ENCODE results near the gene FHIT.

The FHIT gene

DNA sequence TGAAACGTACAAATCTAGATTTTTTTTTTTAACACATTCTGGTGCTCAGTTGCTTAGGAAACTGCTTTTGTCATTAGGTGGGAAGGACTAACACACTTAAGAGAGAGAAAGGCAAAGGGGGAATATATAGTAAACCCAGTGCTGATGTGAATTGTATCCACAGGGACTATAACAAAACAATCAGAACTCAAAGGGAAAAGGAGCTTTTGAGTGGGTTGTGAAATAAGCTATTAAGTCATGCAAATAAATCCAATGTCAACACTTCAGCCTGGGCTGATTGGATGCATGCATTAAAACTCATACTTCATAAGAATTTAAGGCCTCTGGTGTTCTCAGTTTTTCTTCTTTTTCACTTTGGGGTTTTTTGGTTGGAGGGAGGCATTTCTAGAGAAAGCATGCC is 628.9 kb downstream of the FHIT start:
- no peak for DNase-seq (ENCODE audit: low spot score)

- no peak for DNase-seq (ENCODE audit: low spot score)
Measured at GRCh38 chr3:60617188-60617587, 634.1 kb downstream of the FHIT start.

DNA sequence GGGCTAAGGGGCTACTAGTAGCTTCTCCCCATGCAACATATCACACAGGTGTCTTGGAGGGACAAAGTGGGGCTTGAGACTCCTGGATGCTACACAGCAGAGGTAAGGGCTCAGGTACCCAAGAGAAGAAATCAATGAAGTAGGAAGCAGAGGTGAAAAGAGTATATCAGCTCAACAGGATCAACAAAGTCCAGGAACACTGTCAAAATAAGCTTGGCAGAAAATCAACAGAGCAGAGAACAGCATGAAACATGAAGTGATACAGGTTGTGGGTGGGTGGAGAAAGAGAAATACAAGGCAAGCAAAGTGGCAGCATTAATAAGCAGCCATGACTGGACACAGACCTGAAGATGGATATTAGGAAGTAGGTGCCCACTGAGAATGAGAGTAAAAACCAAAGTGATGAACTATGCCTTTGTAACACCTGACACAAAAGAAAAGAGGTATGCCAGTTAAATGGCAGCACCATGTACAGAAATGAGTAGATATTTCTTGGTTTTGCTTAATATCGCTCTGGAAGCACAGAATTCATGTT is 637.4 kb downstream of the FHIT start:
- no peak for DNase-seq (ENCODE audit: low spot score)

DNA sequence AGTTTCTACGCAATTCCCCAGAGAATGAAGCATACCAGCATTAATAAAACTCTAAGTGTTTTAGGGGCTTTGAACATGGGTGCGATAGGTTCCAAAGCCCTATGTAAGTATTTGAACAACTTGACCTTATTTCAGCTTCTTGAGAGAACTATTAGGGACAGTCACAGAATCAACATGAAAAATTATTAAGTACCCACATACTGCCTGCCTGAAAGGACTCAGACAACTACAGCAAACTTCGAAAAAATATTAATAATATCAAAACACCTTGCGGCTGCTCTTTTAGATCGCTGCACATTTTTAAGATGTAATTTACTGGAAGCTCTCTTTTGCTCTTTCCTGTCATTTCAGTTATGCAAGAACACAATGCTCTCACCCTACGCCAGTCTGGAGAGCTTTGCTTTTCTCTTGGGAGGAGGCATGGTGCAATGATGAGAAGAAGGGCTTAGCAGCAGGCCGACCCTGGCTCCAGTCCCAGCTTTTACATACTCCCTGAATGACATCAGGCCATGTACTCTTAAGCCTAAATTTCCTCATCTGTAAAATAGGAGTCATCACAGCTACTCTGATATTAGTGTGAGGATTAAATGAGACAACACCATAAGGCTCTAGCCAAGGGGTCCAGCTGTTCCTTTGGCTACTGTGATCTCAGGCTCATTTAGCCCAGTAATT is 640.7 kb downstream of the FHIT start:
- DNase-seq (ENCODE audit: low spot score): no peak

- DNase-seq (ENCODE audit: low spot score): no peak
Measured at GRCh38 chr3:60609446-60609845, 641.8 kb downstream of the FHIT start.

DNA sequence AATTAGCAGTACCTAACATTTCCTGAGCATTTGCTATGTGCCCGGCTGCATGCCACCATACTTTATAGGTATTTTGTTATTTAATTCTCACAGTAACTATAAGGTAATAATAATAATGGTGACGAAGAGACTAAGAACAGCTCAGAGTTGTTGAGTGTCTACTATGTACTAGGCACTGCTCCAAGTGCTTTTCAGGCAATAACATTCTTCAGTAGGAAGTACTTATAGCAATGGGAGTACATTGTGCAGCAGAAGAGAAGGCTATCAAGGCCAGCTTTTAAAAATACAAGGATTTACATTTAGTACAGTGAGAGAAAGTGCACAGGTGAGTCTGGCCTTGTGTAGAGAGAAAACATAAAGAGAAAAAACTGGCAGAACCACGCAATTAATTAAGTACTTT is 647.4 kb downstream of the FHIT start:
- DNase-seq (ENCODE audit: low spot score): no peak

DNA sequence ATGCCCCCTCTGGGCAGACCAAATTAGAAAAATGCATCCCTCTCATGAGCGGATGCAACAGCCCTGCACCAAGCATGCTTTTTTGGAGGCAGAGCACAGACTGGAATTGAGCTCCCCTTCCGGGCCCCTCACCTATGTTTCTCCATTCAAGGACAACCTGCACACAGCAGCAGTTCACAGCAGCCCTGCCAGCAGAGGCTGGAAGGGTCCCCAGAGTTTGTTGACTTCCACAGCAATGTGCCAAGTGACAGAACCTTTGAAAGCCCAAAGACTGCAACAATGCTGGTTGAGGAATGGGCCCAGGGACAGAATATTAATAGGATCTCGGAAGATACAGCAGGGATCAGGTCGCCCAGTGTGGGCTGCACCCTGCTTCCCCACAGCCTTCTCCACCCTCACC is 650.4 kb downstream of the FHIT start:
- no peak for DNase-seq (ENCODE audit: low spot score)

GRCh38 chr3:60599586-60599985 is 651.7 kb downstream of the FHIT start:
- DNase-seq (ENCODE audit: low spot score): no peak

- DNase-seq (ENCODE audit: low spot score): no peak
Measured at GRCh38 chr3:60598671-60599070, 652.6 kb downstream of the FHIT start.

DNA sequence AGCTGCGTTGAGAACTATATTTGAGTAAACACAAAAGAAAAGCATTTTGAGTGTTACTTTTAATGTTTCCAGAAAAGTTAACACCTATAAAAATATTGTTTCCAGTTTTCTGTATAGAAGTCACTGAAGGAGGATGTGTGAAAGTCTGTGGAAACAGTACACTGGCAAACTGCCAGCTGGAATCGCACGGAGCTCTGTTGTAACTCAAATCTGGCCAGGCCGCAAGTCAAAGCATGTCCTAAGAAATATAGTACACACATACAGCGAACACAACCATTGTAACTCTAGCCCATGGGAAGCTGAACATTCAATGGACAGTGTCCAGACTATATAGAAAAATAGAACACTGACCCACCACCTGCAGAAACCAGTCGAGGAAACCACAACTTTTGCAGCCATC is 657.2 kb downstream of the FHIT start:
- DNase-seq (ENCODE audit: low spot score): no peak

DNA sequence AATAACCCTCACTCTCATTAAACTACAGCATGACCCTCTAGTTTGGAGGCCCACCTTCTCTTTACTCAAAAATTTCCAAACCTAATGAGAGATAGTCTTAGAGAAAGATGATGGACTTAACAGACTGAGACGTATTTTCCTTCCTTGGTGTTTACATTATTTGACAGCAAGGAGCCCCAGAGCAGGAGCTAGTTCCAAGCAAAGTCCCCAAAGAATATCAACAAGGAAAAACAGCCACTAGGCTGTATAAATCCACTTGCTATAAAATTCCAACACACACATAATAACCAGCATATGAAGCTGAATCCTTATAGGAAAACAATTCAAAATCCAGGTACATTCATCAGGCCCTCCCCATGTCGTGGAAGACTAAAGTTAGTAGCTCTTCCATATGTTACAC is 660.0 kb downstream of the FHIT start:
- DNase-seq (ENCODE audit: low spot score): no peak

- no peak for DNase-seq (ENCODE audit: low spot score)
Measured at GRCh38 chr3:60588806-60589205, 662.4 kb downstream of the FHIT start.

GRCh38 chr3:60585918-60586317 is 665.3 kb downstream of the FHIT start:
- no peak for DNase-seq (ENCODE audit: low spot score)

GRCh38 chr3:60584250-60584649 is 667.0 kb downstream of the FHIT start:
- DNase-seq (ENCODE audit: low spot score): no peak

DNA sequence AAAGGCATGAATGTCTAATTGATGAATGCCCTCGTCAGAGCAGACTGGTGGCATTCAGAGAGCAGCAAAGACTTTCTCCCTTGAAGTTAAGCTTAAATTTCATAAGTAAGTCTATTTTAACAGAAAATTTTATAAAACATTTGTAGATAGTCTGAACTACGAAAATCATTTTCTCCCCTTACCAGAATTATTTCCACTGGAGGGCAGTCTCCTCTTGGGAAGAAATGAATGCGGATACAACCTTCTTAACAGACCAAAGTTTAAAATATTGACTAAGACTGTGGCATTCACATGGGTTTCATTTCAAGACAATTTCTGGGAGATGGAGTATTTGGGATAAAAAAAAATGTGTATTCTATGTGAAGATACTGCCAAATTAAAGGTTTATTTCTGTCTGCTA is 669.0 kb downstream of the FHIT start:
- DNase-seq (ENCODE audit: low spot score): no peak

GRCh38 chr3:60580809-60581208 is 670.4 kb downstream of the FHIT start:
- DNase-seq (ENCODE audit: low spot score): no peak

DNA sequence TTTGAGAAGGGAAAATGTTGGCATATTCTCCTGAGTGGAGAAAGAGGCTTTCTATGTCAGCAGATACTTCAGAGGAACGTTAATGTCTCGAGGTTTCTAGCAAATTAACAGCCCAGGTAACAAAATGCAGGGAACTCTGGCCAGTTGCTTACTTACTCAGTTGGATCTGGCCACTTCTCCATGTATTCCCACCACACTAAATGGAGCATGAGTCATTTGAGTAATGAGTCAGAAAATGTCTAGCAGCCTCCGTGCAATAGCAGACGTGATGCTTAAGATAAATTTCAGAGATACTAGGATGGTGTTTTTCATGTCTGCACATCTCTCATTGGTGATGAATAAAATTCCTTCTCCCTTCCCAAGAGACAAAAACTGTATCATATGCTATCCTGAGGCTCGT is 671.5 kb downstream of the FHIT start:
- no peak for DNase-seq (ENCODE audit: low spot score)

DNA sequence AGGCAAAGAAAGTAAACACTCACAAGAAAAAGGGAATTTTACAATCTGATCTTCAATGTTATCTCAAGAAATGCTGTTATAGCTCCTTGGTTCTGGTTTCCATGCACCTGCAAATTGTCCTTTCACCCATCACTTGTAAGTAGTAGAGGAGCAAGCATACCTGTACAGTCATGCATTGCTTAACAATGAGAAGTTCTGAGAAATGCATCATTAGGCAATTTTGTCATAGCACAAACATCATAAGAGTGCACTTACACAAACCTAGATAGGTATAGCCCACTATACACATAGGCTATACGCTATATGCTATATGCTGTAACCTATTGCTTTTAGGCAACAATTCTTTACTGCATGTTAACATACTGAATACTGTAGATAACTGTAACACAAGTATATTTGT is 672.3 kb downstream of the FHIT start:
- no peak for DNase-seq (ENCODE audit: low spot score)

- no peak for DNase-seq (ENCODE audit: low spot score)
Measured at GRCh38 chr3:60577601-60578000, 673.7 kb downstream of the FHIT start.

GRCh38 chr3:60575718-60576272 is 675.5 kb downstream of the FHIT start:
- DNase-seq (ENCODE audit: low spot score): no peak

DNA sequence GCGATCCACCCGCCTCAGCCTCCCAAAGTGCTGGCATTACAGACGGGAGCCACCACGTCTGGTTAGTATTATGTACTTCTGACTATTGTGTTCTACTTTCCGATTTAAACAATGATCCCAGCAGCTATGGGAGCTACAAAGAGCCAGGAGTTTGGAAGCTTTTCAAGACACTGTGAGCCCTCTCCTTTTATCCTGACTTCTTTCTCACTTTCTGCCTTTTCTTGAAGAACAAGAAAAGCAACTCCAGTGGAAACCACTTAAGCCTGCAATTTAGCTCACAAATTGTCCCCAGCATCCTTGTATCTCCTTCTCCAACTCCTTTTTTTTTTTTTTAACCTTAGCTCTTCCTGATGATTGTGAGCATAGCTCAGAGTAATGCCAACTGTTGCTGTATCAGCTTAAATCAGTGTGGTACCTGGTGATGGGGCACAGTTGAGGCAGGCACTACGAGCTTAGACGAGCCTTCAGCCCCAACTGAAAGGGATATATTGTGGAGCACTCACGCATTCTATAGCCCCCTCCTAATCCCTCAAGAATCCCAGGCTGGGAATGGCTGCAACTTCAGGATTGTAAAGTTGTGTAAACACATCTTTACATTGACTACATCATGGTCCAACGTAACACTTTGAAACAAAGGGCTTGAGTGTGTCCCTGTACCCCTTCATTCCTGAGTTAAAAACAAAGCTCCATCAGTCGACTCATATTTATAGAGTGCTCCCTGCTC is 677.0 kb downstream of the FHIT start:
- DNase-seq (ENCODE audit: low spot score): no peak

- no peak for DNase-seq (ENCODE audit: low spot score)
Measured at GRCh38 chr3:60573494-60573893, 677.8 kb downstream of the FHIT start.

DNA sequence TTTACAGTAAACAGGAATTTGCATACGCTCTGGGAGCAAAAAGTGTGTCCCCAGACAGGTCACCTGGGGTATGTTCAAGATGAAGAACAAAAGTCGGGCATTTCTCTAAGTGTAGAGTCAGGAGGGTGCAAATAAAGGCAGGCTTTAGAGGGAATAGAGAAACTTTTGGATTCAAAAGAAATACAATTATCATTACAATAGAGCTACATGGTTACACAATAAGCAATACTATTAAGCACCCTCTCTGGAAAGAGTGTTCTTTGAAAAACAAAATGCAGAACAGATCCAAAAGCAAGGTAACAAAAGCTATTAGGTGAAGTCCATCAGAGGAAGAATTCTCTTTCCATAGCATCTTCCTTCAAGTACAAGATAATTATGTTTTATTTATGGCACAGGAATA is 679.7 kb downstream of the FHIT start:
- DNase-seq (ENCODE audit: low spot score): no peak

All from germinal center (tissue), 1 donor.